Testis (tissue), 2 donors: Measurements from ENCODE around the gene TVP23A.

Source experiments
- CTCF ChIP-seq, 3 experiments: fragments of 450-650 bp in 2 of 3; fragments of 200-600 bp in 1 of 3; sonication (generic) in 1 of 3; IDR thresholded peaks; one replicate each; pipeline ENCODE4 v1.5.1; 2016 to 2019; ENCODE audit warnings: antibody characterized with exemption in 3 of 3, mild to moderate bottlenecking in 2 of 3, moderate library complexity in 1 of 3
- POLR2A ChIP-seq: fragments of 450-650 bp; IDR thresholded peaks from one replicate; pipeline ENCODE4 v1.6.1; 2017; ENCODE audit warnings: antibody characterized with exemption, mild to moderate bottlenecking, moderate library complexity

DNA sequence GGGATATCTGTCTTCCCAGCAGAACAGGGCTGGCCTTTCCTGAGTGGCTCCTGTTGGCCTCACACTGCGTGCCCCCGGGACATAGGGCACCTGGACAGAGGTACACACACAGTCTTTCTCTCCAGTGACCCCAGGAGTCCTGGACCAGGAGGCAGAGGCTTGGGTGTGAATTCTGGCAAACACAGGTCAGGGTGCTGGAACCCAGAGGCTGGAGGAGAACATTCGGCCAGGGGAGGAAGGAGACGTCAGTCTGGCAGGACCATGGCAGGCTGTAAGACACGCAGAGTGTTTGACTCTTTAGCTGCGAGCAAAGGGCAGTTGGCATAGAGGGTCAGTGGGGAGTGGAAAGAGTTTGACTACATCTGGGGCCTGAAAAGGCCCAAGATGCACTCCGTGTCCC lies 4.1 kb upstream of the TVP23A start:
- TF ChIP-seq POLR2A, result no peak
- no peak for TF ChIP-seq CTCF (IDR thresholded peaks at IDR 0.05)
